Panc1 (cell line): ENCODE data around the gene HTR3E. TPM values are rescaled to one million over a fixed set of nuclear protein-coding genes. Genes with fewer than 3 reads are reported as not detected.
A peak's percentile ranks its signal among the peaks of the same experiment; 100 is the strongest.

Experiments
- ATAC-seq: fragments of 200-7000 bp; cut with Tn5 transposase; 2 replicates; pipeline ENCODE4 v1.9.1; 2020; ENCODE audit warnings: mild to moderate bottlenecking, moderate library complexity
- BruUV-seq: library from RNA; stranded (reverse); fragments of 400-500 nt; replicated peaks from 2 replicates; lab custom pipeline; 2021; lab: Mats Ljungman, UMichigan
- CTCF ChIA-PET: fragments of 300-600 bp; sonication (Branson Sonifier 250); formaldehyde crosslinking; loops from one replicate; lab custom pipeline; 2022; ENCODE audit warnings: antibody characterized with exemption; lab: Charles Lee
- POLR2A ChIA-PET: fragments of 300-600 bp; sonication (Branson Sonifier 250); formaldehyde crosslinking; loops from one replicate; lab custom pipeline; 2022; ENCODE audit warnings: antibody characterized with exemption; lab: Charles Lee
- DNase-seq: peaks from one replicate; pipeline ENCODE4 v3.0.0-alpha.2; 2010; ENCODE audit warnings: low read depth, low spot score
- H3K27ac ChIP-seq: 2 replicates; pipeline ENCODE4 v1.5.1; 2011; ENCODE audit warnings: mild to moderate bottlenecking, low read length, inconsistent platforms
- H3K27me3 ChIP-seq: fragments of 200-500 bp; sonication (Bioruptor generic); 2 replicates; pipeline ENCODE4 v1.6.0; 2014; ENCODE audit warnings: low read length, inconsistent platforms; ENCODE audit not compliant: control insufficient read depth, insufficient read depth
- H3K36me3 ChIP-seq: fragments of 200-500 bp; sonication (Bioruptor generic); 2 replicates; pipeline ENCODE4 v1.5.1; 2014; ENCODE audit warnings: inconsistent platforms, mild to moderate bottlenecking, low read length, moderate library complexity; ENCODE audit not compliant: control insufficient read depth, insufficient read depth
- H3K4me1 ChIP-seq: 2 replicates; pipeline ENCODE4 v1.5.1; 2011; ENCODE audit warnings: inconsistent platforms, mild to moderate bottlenecking, low read length, moderate library complexity; ENCODE audit not compliant: control insufficient read depth, insufficient read depth
- H3K4me3 ChIP-seq, 2 experiments: 2 replicates each; pipeline ENCODE4 v1.5.1; 2011 to 2012; ENCODE audit warnings: low read depth in 2 of 2, low read length in 2 of 2, mild to moderate bottlenecking in 2 of 2, inconsistent platforms in 1 of 2, moderate library complexity in 1 of 2
- H3K9me3 ChIP-seq: fragments of 200-500 bp; sonication (Bioruptor generic); 2 replicates; pipeline ENCODE4 v1.5.1; 2014; ENCODE audit warnings: low read depth, mild to moderate bottlenecking, inconsistent platforms, low read length, moderate library complexity; ENCODE audit not compliant: control insufficient read depth, insufficient read depth
- CTCF ChIP-seq: fragments of 450-650 bp; IDR thresholded peaks from 2 replicates; pipeline ENCODE4 v1.5.1; 2017; ENCODE audit warnings: mild to moderate bottlenecking
- REST ChIP-seq, 2 experiments: IDR thresholded peaks; 2 replicates each; pipeline ENCODE4 v1.6.1; 2011 to 2012; ENCODE audit warnings: low read depth in 2 of 2, control low read depth in 1 of 2, low read length in 1 of 2, mild to moderate bottlenecking in 1 of 2, moderate library complexity in 1 of 2; ENCODE audit not compliant: insufficient read depth in 1 of 2
- TCF7L2 ChIP-seq: IDR thresholded peaks from 2 replicates; pipeline ENCODE4 v1.6.1; 2011; ENCODE audit warnings: mild to moderate bottlenecking, low read depth, low read length, inconsistent platforms
- in situ Hi-C: cut with HindIII; loops from 2 replicates; pipeline ENCODE4 v1.10.0; 2016; ENCODE audit warnings: low sequenced_read_pairs, low pct_unique_long_range_greater_than_20kb
- intact Hi-C: fragments of 100-400 bp; cut with micrococcal nuclease; formaldehyde crosslinking; loops from one replicate; pipeline ENCODE4 v1.10.0; 2022; ENCODE audit not compliant: unreplicated experiment
- total RNA-seq: library from RNA; stranded (reverse); gene quantifications from one replicate; pipeline ENCODE4 v1.2.1, GENCODE V29; 2021; ENCODE audit not compliant: unreplicated experiment

The HTR3E gene
- total RNA-seq, 1 experiment from 2014 or later = not detected

- Histone ChIP-seq H3K27ac (no peak overlapping the region), H3K9me3 (no peaks in the 10 kb centered on the region), H3K4me1 (no peaks in the 10 kb centered on the region), H3K27me3 (no peaks in the 10 kb centered on the region), H3K4me3 (no peak overlapping the region), H3K36me3 (peaks cover 18% of the 10 kb centered on the region)
- DNase-seq (no peak), ATAC-seq (peak; percentile 81)
- POLR2A ChIA-PET = no interaction called here
- in situ Hi-C loops = no loop called here
- BruUV-seq = no TSS peak
- CTCF ChIA-PET = interaction anchor here (0.7 kb wide), 1 partner anchor 105 kb away, joined by 4 read pairs; the partner anchor contains the start of gene EEF1AKMT4
- TF ChIP-seq CTCF = peak; percentile 78
- no peak for TF ChIP-seq TCF7L2
- intact Hi-C loops = loop anchor here (5.0 to 10.0 kb wide), 2 partner anchors 97 to 140 kb away; no protein-coding TSS in a partner anchor
Observed at GRCh38 chr3:184145111-184145524, 48.3 kb downstream of the HTR3E start.

- Histone ChIP-seq H3K36me3 (peaks cover 17% of the 10 kb centered on the region), H3K27me3 (no peaks in the 10 kb centered on the region), H3K9me3 (no peaks in the 10 kb centered on the region), H3K27ac (no peak overlapping the region), H3K4me3 (no peak overlapping the region), H3K4me1 (no peaks in the 10 kb centered on the region)
- in situ Hi-C loops (no loop called here), intact Hi-C loops (loop anchor here (5.0 to 10.0 kb wide), 2 partner anchors 96 to 139 kb away; no protein-coding TSS in a partner anchor)
- TF ChIP-seq CTCF (no peak), REST (IDR thresholded peaks at IDR 0.05; ENCODE audit: insufficient read depth in 1 of 2, low read depth in 2 of 2, low read length in 1 of 2) (no peak)
- no peak for ATAC-seq
- DNase-seq = no peak
- POLR2A ChIA-PET = no interaction called here
- no TSS peak for BruUV-seq
- CTCF ChIA-PET = interaction anchor here (0.7 to 0.9 kb wide), 2 partner anchors 80 to 104 kb away, joined by 4 to 5 read pairs; partner anchors contain the start of gene EEF1AKMT4
Observed at GRCh38 chr3:184145751-184146270, 48.9 kb downstream of the HTR3E start.
